ENCODE data around the gene MYO5A. TPM values are rescaled to one million over a fixed set of nuclear protein-coding genes. Genes with fewer than 3 reads are reported as not detected.

Gene MYO5A
- total RNA-seq, 1 experiment from 2014 or later, result 61.1 TPM

DNA sequence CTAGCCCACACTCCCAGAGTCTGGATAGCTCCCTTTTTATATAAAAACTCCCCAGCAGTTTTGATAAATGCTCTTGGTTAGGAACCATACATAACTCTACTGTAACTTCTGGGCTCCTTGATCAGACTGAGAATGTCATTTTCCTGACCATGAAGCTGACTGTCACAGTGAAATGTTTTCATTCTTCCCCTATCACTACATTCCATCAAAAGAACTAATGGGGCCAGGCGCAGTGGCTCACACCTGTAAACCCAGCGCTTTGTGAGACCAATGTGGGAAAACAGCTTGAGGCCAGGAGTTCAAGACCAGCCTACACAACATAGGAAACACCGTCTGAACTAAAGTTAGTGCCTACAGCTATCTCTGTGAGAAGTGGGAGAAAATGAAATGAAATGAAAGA is 160.3 kb downstream of the MYO5A start:
- CTCF ChIA-PET, result no interaction called here
- Histone ChIP-seq H3K27me3 (ENCODE audit: control insufficient read depth, insufficient read depth, low read length) (no peaks in the 10 kb centered on the region), H3K36me3 (ENCODE audit: control insufficient read depth, insufficient read depth, low read length) (no peaks in the 10 kb centered on the region), H3K4me1 (ENCODE audit: control insufficient read depth, insufficient read depth, low read length) (no peaks in the 10 kb centered on the region; the same call in 1 of the 2 replicates), H3K27ac (ENCODE audit: low read length) (no peak overlapping the region), H3K9me3 (ENCODE audit: control insufficient read depth, insufficient read depth, low read depth, low read length) (no peaks in the 10 kb centered on the region), H3K4me3 (ENCODE audit: low read depth in 2 of 2, low read length in 2 of 2) (no peak overlapping the region)
- no TSS peak for BruUV-seq (replicated peaks)
- no peak for DNase-seq (ENCODE audit: low read depth, low spot score)
- TF ChIP-seq POLR2AphosphoS5 (IDR thresholded peaks at IDR 0.05; ENCODE audit: low read depth, low read length) (no peak), SIN3A (IDR thresholded peaks at IDR 0.05; ENCODE audit: borderline replicate concordance, insufficient read depth, low read depth, low read length) (no peak), CTCF (IDR thresholded peaks at IDR 0.05) (no peak), TCF7L2 (IDR thresholded peaks at IDR 0.05; ENCODE audit: low read depth, low read length) (no peak)
- TF ChIP-seq, protein P1, sequence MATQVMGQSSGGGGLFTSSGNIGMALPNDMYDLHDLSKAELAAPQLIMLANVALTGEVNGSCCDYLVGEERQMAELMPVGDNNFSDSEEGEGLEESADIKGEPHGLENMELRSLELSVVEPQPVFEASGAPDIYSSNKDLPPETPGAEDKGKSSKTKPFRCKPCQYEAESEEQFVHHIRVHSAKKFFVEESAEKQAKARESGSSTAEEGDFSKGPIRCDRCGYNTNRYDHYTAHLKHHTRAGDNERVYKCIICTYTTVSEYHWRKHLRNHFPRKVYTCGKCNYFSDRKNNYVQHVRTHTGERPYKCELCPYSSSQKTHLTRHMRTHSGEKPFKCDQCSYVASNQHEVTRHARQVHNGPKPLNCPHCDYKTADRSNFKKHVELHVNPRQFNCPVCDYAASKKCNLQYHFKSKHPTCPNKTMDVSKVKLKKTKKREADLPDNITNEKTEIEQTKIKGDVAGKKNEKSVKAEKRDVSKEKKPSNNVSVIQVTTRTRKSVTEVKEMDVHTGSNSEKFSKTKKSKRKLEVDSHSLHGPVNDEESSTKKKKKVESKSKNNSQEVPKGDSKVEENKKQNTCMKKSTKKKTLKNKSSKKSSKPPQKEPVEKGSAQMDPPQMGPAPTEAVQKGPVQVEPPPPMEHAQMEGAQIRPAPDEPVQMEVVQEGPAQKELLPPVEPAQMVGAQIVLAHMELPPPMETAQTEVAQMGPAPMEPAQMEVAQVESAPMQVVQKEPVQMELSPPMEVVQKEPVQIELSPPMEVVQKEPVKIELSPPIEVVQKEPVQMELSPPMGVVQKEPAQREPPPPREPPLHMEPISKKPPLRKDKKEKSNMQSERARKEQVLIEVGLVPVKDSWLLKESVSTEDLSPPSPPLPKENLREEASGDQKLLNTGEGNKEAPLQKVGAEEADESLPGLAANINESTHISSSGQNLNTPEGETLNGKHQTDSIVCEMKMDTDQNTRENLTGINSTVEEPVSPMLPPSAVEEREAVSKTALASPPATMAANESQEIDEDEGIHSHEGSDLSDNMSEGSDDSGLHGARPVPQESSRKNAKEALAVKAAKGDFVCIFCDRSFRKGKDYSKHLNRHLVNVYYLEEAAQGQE (IDR thresholded peaks at IDR 0.05; ENCODE audit: insufficient read depth in 1 of 2, low read depth in 2 of 2, low read length in 1 of 2), result no peak
- in situ Hi-C loops (cut with HindIII; ENCODE audit: low pct_unique_long_range_greater_than_20kb, low sequenced_read_pairs), result no loop called here
- intact Hi-C loops (cut with micrococcal nuclease; ENCODE audit: unreplicated experiment), result no loop called here
- POLR2A ChIA-PET, result no interaction called here
- peak; percentile 79 for ATAC-seq

GRCh38 chr15:52362497-52362896 is 166.2 kb downstream of the MYO5A start:
- no peak overlapping the region for H3K27ac ChIP-seq (ENCODE audit: low read length)

More at GRCh38 chr15:52362497-52362896, 166.2 kb downstream of the MYO5A start:
- H3K9me3 ChIP-seq (ENCODE audit: control insufficient read depth, insufficient read depth, low read depth, low read length), result no peaks in the 10 kb centered on the region
- CTCF ChIA-PET, result no interaction called here
- no peaks in the 10 kb centered on the region for H3K27me3 ChIP-seq (ENCODE audit: control insufficient read depth, insufficient read depth, low read length)
- DNase-seq (ENCODE audit: low read depth, low spot score) (no peak), ATAC-seq (no peak)
- TF ChIP-seq CTCF (IDR thresholded peaks at IDR 0.05), result no peak
- no peak for TF ChIP-seq SIN3A (IDR thresholded peaks at IDR 0.05; ENCODE audit: borderline replicate concordance, insufficient read depth, low read depth, low read length)
- no peak for TF ChIP-seq POLR2AphosphoS5 (IDR thresholded peaks at IDR 0.05; ENCODE audit: low read depth, low read length)
- TF ChIP-seq, protein P1 (IDR thresholded peaks at IDR 0.05; ENCODE audit: insufficient read depth in 1 of 2, low read depth in 2 of 2, low read length in 1 of 2), result no peak
- no peak for TF ChIP-seq TCF7L2 (IDR thresholded peaks at IDR 0.05; ENCODE audit: low read depth, low read length)
- intact Hi-C loops (cut with micrococcal nuclease; ENCODE audit: unreplicated experiment) (no loop called here), in situ Hi-C loops (cut with HindIII; ENCODE audit: low pct_unique_long_range_greater_than_20kb, low sequenced_read_pairs) (no loop called here)
- no peaks in the 10 kb centered on the region for H3K4me1 ChIP-seq (ENCODE audit: control insufficient read depth, insufficient read depth, low read length)
- POLR2A ChIA-PET, result no interaction called here
- no TSS peak for BruUV-seq (replicated peaks)
- no peaks in the 10 kb centered on the region for H3K36me3 ChIP-seq (ENCODE audit: control insufficient read depth, insufficient read depth, low read length)
- no peak overlapping the region for H3K4me3 ChIP-seq (ENCODE audit: low read depth in 2 of 2, low read length in 2 of 2)
